SK-N-SH (cell line): ENCODE data around the gene TMEM123.

Source experiments
- CTCF ChIP-seq: fragments of 200-600 bp; sonication (generic); IDR thresholded peaks from 2 replicates; pipeline ENCODE4 v1.6.1; 2017; ENCODE audit warnings: antibody characterized with exemption, mild to moderate bottlenecking, moderate library complexity
- EZH2phosphoT487 ChIP-seq: fragments of 200-600 bp; sonication (generic); IDR thresholded peaks from 2 replicates; pipeline ENCODE4 v1.6.1; 2017; ENCODE audit warnings: low read depth, mixed run types, mild to moderate bottlenecking, antibody characterized with exemption, moderate library complexity, borderline replicate concordance
- REST ChIP-seq: IDR thresholded peaks from 2 replicates; pipeline ENCODE4 v1.6.1; 2012; ENCODE audit warnings: mild to moderate bottlenecking, low read depth, low read length, moderate library complexity
- SIN3A ChIP-seq: IDR thresholded peaks from 2 replicates; pipeline ENCODE4 v1.6.1; 2012; ENCODE audit warnings: low read depth, mild to moderate bottlenecking, low read length, moderate library complexity, borderline replicate concordance
- SMC3 ChIP-seq: IDR thresholded peaks from 2 replicates; pipeline ENCODE4 v1.6.1; 2012; ENCODE audit warnings: low read depth, low read length, improper control_type of control experiment
- TCF12 ChIP-seq: IDR thresholded peaks from 2 replicates; pipeline ENCODE4 v1.4.0; 2012

- no peak for TF ChIP-seq SMC3
- no peak for TF ChIP-seq EZH2phosphoT487
- no peak for TF ChIP-seq CTCF
- no peak for TF ChIP-seq SIN3A
- TF ChIP-seq TCF12, result no peak
- TF ChIP-seq REST, result no peak
Measured at GRCh38 chr11:102427068-102427467, 25.5 kb downstream of the TMEM123 start.
